ENCODE data around the gene CABLES1. TPM values are rescaled to one million over a fixed set of nuclear protein-coding genes. Genes with fewer than 3 reads are reported as not detected.

The CABLES1 gene
- total RNA-seq, 1 experiment from 2014 or later, result 16.2 TPM

GRCh38 chr18:23138471-23138870, 3.2 kb downstream of the CABLES1 start:
- H3K27ac Mint-ChIP-seq (ENCODE audit: unreplicated experiment), result no peak overlapping the region
- peaks cover 49% of the 10 kb centered on the region for H3K36me3 Mint-ChIP-seq (ENCODE audit: insufficient read depth, unreplicated experiment)
- no TSS peak for BruUV-seq (replicated peaks)
- no peak for TF ChIP-seq CTCF (IDR thresholded peaks at IDR 0.05; ENCODE audit: unreplicated experiment)
- no peak for DNase-seq
- CTCF ChIA-PET, result interaction anchor here (0.7 to 2.5 kb wide), 3 partner anchors 22 to 241 kb away, joined by 3 to 10 read pairs (median 3); no protein-coding TSS in a partner anchor
- no peak overlapping the region for H3K4me3 Mint-ChIP-seq (ENCODE audit: low read depth, unreplicated experiment)
- H3K9me3 Mint-ChIP-seq (ENCODE audit: low read depth, unreplicated experiment), result no peaks in the 10 kb centered on the region
- H3K27me3 Mint-ChIP-seq (ENCODE audit: unreplicated experiment), result no peaks in the 10 kb centered on the region
- H3K4me1 Mint-ChIP-seq (ENCODE audit: low read depth, unreplicated experiment), result peaks cover 69% of the 10 kb centered on the region
- intact Hi-C loops (cut with micrococcal nuclease; ENCODE audit: unreplicated experiment), result loop anchor here (5.0 kb wide), 1 partner anchor 194 kb away; no protein-coding TSS in a partner anchor

GRCh38 chr18:23141104-23141999, 6.1 kb downstream of the CABLES1 start:
- peak overlapping the region; percentile 3 for H3K27ac Mint-ChIP-seq (ENCODE audit: unreplicated experiment)
- H3K4me1 Mint-ChIP-seq (ENCODE audit: low read depth, unreplicated experiment), result peaks cover 67% of the 10 kb centered on the region
- H3K4me3 Mint-ChIP-seq (ENCODE audit: low read depth, unreplicated experiment), result no peak overlapping the region
- H3K36me3 Mint-ChIP-seq (ENCODE audit: insufficient read depth, unreplicated experiment), result peaks cover 26% of the 10 kb centered on the region
- H3K27me3 Mint-ChIP-seq (ENCODE audit: unreplicated experiment), result no peaks in the 10 kb centered on the region
- peak; percentile 13 for DNase-seq
- intact Hi-C loops (cut with micrococcal nuclease; ENCODE audit: unreplicated experiment), result no loop called here
- TF ChIP-seq CTCF (IDR thresholded peaks at IDR 0.05; ENCODE audit: unreplicated experiment), result no peak
- H3K9me3 Mint-ChIP-seq (ENCODE audit: low read depth, unreplicated experiment), result no peaks in the 10 kb centered on the region
- no TSS peak for BruUV-seq (replicated peaks)
- CTCF ChIA-PET, result interaction anchor here (0.6 to 1.0 kb wide), 2 partner anchors 25 to 86 kb away, joined by 3 read pairs; no protein-coding TSS in a partner anchor

GRCh38 chr18:23142251-23142929, 7.1 kb downstream of the CABLES1 start:
- Mint-ChIP-seq H3K36me3 (ENCODE audit: insufficient read depth, unreplicated experiment) (peaks cover 15% of the 10 kb centered on the region), H3K27me3 (ENCODE audit: unreplicated experiment) (no peaks in the 10 kb centered on the region), H3K27ac (ENCODE audit: unreplicated experiment) (peak overlapping the region; percentile 18), H3K4me3 (ENCODE audit: low read depth, unreplicated experiment) (peak overlapping the region; percentile 3), H3K9me3 (ENCODE audit: low read depth, unreplicated experiment) (no peaks in the 10 kb centered on the region), H3K4me1 (ENCODE audit: low read depth, unreplicated experiment) (peaks cover 61% of the 10 kb centered on the region)
- no TSS peak for BruUV-seq (replicated peaks)
- no peak for TF ChIP-seq CTCF (IDR thresholded peaks at IDR 0.05; ENCODE audit: unreplicated experiment)
- intact Hi-C loops (cut with micrococcal nuclease; ENCODE audit: unreplicated experiment), result no loop called here
- CTCF ChIA-PET, result interaction anchor here (0.6 to 1.6 kb wide), 4 partner anchors 11 to 497 kb away, joined by 3 to 8 read pairs (median 4); no protein-coding TSS in a partner anchor
- no peak for DNase-seq

DNA sequence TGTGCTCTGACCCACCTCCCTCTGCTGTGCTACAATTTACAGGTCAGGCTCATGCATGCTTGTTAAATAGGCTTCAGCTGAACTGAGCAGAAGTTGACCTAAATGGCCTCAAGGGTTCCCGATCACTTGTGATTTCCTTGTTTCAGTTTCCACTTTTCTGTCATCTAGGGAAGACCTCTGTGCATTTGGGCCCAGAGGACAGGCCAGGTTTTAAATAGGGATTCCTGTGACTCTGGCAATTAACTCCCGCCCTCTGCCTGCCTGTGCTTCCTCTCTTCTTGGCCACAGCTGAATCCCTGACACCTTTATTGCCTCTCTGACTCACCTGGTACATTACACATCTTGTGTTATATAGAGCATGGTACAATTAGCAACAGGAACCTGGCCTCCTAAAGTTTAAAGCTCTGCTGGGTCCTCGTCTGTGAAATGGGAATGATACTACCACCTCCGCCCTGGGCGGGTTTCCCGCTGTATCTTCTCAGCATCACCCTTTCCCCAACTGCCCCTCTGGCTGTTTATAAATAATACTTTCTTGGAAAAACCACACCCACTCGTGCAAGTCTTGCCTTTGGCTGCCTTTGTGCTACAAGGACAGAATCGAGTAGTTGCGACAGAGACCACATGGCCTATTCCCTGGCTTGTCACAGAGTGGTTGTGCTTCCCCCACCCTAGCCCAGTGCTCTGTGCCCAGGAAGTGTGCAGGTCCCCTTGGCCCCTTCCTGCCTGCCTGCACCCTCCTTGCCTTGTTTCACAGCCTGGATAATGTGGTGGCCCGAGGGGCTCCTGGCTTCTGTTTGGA, 7.9 kb downstream of the CABLES1 start:
- no peak for TF ChIP-seq CTCF (IDR thresholded peaks at IDR 0.05; ENCODE audit: unreplicated experiment)
- no peak overlapping the region for H3K4me3 Mint-ChIP-seq (ENCODE audit: low read depth, unreplicated experiment)
- H3K27me3 Mint-ChIP-seq (ENCODE audit: unreplicated experiment), result no peaks in the 10 kb centered on the region
- BruUV-seq (replicated peaks), result no TSS peak
- H3K4me1 Mint-ChIP-seq (ENCODE audit: low read depth, unreplicated experiment), result peaks cover 53% of the 10 kb centered on the region
- CTCF ChIA-PET, result interaction anchor here (0.6 to 1.6 kb wide), 4 partner anchors 12 to 496 kb away, joined by 3 to 8 read pairs (median 4); no protein-coding TSS in a partner anchor
- H3K9me3 Mint-ChIP-seq (ENCODE audit: low read depth, unreplicated experiment), result no peaks in the 10 kb centered on the region
- H3K27ac Mint-ChIP-seq (ENCODE audit: unreplicated experiment), result peak overlapping the region; percentile 37
- H3K36me3 Mint-ChIP-seq (ENCODE audit: insufficient read depth, unreplicated experiment), result peaks cover 9% of the 10 kb centered on the region
- intact Hi-C loops (cut with micrococcal nuclease; ENCODE audit: unreplicated experiment), result no loop called here
- DNase-seq, result peak; percentile 29

Data from Calu3 (cell line).